Stimulated activated CD8-positive, alpha-beta memory T cell treated with anti-CD3 and anti-CD28 coated beads, Interleukin-15, amount 100 ng/mL, for 4 hours (primary cell): ENCODE measurements around the gene GAL3ST3.

Experiments used
- DNase-seq, 2 donors: peaks; one replicate each; pipeline ENCODE4 v3.0.0-alpha.2; 2020; ENCODE audit warnings: low read depth in 2 of 2

GAL3ST3 gene

DNA sequence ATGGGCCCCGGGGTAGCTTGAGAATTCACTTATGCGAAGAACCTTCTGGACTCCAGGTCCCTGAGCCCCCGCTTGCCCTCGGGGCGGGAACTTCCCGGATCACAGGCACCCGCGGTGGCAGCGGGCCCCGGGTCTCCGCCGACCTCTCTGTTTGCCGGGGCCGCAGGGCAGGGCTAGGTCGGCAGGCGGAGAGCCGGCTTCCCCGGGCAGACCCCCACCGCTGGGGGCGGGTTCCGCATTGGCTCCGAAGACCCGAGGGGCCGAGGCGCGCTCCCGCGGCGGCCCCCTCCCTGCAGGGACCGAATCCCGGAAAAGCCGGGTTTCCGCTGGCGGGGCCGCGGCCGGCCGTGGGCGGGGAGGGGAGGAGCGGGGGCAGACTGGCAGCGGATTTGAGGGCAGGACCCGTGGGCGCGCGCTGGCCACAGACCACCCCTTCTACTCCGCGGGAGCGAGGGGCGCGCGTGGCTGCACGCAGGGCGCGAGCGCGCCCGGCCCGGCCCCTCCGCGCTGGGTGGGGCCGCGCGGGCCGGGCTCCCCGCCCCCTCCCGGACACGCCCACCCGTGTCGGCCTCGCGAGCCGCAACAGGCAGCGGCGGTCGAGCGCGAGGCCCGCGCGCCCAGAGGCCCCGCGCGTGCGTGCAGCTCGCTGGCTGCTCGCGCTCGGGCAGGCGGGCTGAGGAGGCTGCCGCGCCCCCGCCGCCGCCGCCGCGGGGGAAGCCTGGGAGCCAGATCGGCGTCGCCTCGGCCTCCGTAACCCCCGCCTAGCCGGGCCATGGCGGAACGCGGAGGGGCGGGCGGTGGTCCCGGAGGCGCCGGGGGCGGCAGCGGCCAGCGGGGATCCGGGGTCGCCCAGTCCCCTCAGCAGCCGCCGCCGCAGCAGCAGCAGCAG is 21.0 kb upstream of the GAL3ST3 start, which contains the start of gene PACS1:
PACS1 (plus strand) TSS at position 558 of the 889 bp plus-strand sequence; CDS start at position 773, 215 bp downstream.
- DNase-seq, result peak; percentile 55 to 75

DNA sequence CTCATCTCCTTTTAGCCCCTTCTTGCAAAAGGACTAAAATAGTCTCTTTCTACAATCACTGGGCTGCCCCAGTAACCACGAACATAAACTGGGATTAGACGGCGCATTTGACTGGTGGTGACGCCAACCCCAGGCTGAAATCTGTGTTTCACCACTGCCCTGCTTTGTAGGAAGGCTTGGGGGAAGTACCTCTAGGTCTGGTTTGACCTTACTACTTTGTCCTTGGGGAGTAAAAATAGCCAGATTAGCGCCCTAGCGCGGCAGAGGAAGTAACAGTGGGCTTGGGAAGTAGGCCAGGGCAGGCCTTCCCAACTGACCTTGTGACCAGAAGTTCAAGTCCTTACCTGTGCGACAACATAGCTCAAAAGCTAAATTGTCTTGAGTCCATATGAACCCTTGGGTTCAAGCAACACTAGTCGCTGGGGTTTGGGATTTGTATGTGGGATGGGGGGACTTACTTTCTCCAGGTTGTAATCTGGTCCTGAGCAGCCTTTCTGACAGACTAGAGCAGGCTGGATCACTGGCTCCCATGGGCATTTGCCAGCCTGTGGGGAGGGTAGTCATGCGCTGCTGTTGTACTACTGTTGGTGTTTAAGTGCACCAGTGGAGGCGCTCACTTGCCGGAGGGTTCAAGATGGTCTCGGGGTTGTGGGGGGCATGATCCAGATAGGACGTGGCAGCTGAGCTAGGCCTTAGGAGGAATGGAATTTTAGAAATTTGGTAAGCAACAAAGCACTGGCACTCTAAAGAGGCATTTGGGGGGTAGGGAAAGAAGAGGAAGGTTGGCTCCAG is 20.2 kb upstream of the GAL3ST3 start:
- DNase-seq, result no peak

- peak in 1 of 2 donors; percentile 54 for DNase-seq
Observed at GRCh38 chr11:66068154-66068821, 19.3 kb upstream of the GAL3ST3 start.

GRCh38 chr11:66067640-66068039 is 18.7 kb upstream of the GAL3ST3 start:
- no peak for DNase-seq

DNA sequence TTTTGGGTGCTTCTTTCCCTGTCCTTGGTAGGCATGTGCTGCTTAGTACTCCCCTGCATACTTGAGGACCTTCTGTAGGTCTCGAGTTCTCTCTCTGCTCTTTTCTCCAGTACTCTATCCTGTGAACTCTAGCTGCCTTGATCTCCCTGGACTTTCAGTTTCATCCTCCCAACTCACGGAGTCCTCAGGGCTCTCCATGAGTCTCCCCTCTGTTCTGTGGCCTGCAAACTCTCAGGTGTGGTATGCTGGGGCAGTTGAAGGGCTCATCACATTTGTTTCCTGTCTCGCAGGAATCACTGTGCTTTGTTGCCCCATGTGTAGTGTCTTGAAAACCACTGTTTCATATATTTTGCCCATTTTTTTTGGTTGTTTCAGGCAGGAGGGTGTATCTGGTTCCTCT is 17.8 kb upstream of the GAL3ST3 start:
- no peak for DNase-seq

- DNase-seq, result no peak
Observed at GRCh38 chr11:66064571-66064970, 15.6 kb upstream of the GAL3ST3 start.

GRCh38 chr11:66063900-66064299 is 14.9 kb upstream of the GAL3ST3 start:
- DNase-seq, result no peak

DNA sequence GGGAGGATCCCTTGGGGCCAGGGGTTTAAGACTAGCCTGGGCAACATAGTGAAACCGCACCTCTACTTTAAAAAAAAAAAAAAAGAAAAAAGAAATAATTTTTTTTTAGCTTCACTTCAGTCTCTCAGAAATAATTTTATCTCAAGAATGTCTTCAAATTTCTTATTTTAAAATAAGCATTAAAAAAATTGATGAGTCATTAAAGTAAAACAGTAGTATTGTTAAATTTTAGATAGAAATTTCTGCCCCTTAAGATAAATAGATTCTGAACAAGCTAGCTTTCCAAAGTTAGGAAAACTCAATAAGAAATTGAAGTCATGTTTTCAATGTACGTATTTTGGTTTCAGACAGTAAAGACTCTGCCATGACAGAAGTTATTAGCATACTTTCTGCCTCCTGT is 13.4 kb upstream of the GAL3ST3 start:
- no peak for DNase-seq

- DNase-seq, result no peak
Observed at GRCh38 chr11:66061268-66061667, 12.3 kb upstream of the GAL3ST3 start.

DNA sequence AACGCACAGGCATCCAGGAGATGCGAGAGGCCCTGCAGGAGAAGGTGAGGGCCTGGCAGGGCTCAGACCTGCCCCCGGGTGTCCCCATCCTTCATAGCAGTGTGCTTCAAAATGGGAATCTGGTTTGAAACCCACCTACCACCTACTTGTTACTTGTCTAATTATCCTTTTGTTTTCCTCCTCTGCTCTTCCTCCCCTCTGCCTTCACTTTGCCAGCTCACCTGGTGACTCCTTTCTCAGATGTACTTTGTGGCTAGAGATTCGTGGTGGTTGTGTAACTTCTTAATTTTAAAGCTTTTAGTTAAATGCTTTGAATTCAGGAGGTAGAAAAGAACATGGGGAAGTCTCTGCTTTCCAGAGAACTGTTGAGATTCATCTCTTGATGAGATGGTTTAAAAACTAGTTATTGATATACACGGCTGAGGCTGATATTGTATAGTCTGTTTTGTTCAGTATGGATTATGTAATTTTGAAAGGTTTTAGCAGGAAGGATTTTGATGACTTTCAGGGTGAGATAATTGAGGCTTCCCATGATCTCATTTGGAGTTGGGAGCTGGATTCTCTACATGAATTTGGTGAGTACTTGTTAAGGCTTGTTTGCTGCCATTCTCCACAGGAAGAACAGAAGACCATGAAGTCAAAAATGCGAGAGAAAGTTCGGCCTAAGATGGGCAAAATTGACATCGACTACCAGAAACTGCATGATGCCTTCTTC is 11.2 kb upstream of the GAL3ST3 start:
- DNase-seq, result no peak

- no peak for DNase-seq
Observed at GRCh38 chr11:66056501-66056900, 7.5 kb upstream of the GAL3ST3 start.

- no peak for DNase-seq
Observed at GRCh38 chr11:66055021-66055420, 6.1 kb upstream of the GAL3ST3 start.

DNA sequence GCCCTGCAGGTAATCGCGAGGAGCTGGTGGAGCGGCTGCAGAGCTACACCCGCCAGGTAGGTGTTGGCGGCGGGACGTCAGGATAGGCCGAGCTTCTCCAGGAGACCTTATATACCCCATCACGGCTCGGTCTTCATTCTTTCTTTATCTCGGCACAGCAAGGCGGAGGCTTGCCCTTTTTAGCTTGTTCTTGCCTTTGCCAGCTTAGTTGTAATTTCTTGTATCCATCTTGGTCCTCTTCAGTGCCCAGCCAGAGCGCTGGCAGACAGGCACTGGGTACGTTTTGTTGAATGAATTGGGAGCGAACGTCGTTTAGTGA is 3.7 kb upstream of the GAL3ST3 start:
- DNase-seq, result no peak

DNA sequence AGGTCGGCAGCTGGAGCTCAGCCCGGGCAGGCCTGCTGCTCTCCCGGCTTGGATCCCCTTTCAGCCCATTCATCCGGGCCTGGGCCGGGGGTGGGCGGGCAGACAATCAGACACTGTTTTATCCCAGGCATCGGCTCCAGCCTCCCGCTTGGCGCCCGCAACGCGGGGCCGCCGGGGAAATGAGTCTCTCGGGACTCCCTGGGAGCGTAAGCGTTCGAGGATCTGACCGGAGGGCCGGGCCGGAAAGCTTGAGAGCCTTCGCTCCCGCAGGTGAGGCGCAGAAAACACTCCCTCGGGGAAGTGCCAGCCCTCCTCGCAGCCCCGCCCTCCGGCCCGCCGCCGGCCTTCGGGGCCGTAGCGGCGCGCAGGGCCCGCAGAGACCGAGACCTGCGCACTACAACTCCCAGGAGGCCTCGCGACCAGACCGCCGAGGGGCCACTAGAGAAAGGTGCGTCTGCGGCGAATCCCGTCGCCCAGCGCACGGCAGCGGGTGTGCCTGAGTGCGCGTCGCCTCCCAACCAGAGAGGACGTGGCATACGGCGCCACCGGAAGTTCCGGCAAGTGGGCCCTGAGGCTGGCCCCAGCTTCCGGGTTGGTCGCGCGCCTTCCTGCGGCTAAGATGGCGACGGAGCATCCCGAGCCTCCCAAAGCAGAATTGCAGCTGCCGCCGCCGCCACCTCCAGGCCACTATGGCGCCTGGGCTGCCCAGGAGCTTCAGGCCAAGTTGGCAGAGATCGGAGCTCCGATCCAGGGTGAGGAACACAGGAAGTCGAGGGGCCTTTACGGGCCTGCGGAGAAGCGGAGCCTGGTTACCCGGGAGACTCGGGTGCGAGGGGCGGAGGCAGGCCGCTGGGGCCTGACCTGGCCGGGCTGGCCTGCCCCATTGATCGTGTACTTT is 3.1 kb upstream of the GAL3ST3 start, which contains the start of gene SF3B2:
SF3B2 (plus strand) TSS at position 599 of the 898 bp plus-strand sequence; CDS start at position 620, 21 bp downstream.
- DNase-seq, result peak; percentile 92 to 94

- no peak for DNase-seq
Observed at GRCh38 chr11:66051371-66051765, 2.4 kb upstream of the GAL3ST3 start.

DNA sequence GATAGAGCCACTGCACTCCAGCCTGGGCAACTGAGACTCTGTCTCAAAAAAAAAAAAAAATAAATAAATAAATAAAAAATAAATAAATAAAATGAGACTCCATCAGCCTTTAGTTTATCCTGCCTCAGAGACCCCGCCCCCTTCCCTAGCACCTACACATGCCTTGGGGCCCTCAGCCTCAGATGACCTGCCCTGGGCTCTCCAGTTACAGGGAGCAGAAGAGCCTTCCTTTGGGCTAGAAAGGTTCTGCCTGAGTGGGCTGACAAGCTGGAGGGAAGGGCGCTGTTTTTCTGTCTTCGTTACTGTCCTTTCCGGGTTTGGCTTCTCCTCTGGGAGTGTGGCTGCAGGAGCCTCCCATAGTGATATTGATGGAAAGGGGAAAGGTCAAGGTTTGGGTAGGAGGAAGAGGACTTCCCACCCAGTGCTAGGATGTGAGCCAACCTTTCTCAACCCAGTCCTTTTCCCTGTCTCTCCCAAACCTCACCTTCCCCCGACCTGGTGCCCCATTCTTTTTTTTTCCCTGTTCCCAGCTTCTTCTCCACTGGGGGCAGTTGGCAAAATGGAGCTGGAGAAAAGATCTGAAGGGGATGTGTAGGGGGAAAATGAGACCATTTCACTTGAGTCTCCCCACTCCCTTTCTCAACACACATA is 1.7 kb upstream of the GAL3ST3 start:
- no peak for DNase-seq

GRCh38 chr11:66047541-66048365 is 1.2 kb downstream of the GAL3ST3 start:
- no peak for DNase-seq

DNA sequence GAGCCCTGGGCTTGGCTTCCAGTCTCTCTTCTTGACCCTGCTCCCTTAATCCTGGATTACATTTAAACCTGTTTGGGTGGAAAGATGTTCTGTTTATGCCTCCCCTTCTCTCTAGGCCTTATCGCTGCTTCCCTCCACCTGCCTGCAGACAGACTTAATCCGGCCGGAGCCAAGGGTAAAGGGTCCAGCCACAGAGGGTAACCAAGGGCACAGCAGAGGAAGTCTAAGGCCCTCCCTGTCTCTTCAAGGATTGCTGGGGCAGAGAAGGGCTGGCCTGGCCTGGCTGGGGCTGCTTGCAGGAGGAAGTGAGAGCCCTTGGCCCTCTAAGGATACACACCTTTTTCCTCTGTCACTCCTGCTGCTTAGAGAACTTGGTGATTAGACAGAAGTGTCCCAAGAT is 2.1 kb downstream of the GAL3ST3 start:
- no peak for DNase-seq

DNA sequence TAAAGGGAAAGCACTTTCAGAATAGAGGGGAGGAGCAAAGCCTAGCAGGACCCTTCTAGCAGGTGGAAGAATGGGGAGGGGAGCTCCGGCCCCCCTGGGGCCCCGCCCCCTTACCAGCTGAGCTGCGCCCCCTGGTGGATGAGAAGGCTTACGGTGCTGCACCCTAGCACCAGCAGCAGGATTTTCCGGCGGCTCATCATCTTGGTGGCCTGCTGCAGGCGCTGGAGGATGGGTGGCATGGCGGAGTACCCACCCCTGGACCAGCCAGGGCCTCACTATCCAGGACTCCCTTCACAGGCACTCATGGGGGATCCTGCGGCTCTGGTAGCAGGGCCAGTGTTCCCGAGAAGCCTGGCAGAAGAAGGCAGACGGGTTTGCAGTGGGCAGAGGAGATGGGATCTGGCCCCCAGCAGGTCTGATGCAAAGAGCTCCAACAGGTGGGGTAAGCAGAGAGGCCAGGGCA is 3.8 kb downstream of the GAL3ST3 start:
- peak; percentile 62 to 74 for DNase-seq
